GM23248 (cell line): Measurements from ENCODE around the gene SHB. TPM values are rescaled to one million over a fixed set of nuclear protein-coding genes. Genes with fewer than 3 reads are reported as not detected.

Experiments used
- DNase-seq: peaks from one replicate; pipeline ENCODE4 v3.0.0-alpha.2; 2015
- H2AFZ ChIP-seq: fragments of 200-600 bp; sonication (generic); 2 replicates; pipeline ENCODE4 v1.6.1; 2016; ENCODE audit warnings: antibody characterized with exemption
- H3F3A ChIP-seq: fragments of 200-600 bp; sonication (generic); 2 replicates; pipeline ENCODE4 v1.6.1; 2016; ENCODE audit warnings: mild to moderate bottlenecking, antibody characterized with exemption, mixed run types; ENCODE audit not compliant: insufficient read depth
- H3K27ac ChIP-seq: fragments of 200-600 bp; sonication (generic); 2 replicates; pipeline ENCODE4 v1.5.1; 2016; ENCODE audit warnings: mild to moderate bottlenecking
- H3K27me3 ChIP-seq: fragments of 200-600 bp; sonication (generic); replicated peaks from 2 replicates; pipeline ENCODE4 v1.6.1; 2016; ENCODE audit warnings: mild to moderate bottlenecking; ENCODE audit not compliant: insufficient read depth
- H3K36me3 ChIP-seq: fragments of 200-600 bp; sonication (generic); 2 replicates; pipeline ENCODE4 v1.6.1; 2016; ENCODE audit warnings: low read depth, mild to moderate bottlenecking
- H3K4me1 ChIP-seq: fragments of 200-600 bp; sonication (generic); 2 replicates; pipeline ENCODE4 v1.6.1; 2016; ENCODE audit warnings: mild to moderate bottlenecking; ENCODE audit not compliant: insufficient read depth
- H3K4me2 ChIP-seq: fragments of 200-600 bp; sonication (generic); one replicate; pipeline ENCODE4 v1.6.1; 2016; ENCODE audit warnings: mild to moderate bottlenecking; ENCODE audit not compliant: unreplicated experiment
- H3K4me3 ChIP-seq: fragments of 200-600 bp; sonication (generic); 2 replicates; pipeline ENCODE4 v1.5.1; 2016; ENCODE audit warnings: mild to moderate bottlenecking
- H3K79me2 ChIP-seq: fragments of 200-600 bp; sonication (generic); 2 replicates; pipeline ENCODE4 v1.6.1; 2016; ENCODE audit warnings: mild to moderate bottlenecking; ENCODE audit not compliant: insufficient read depth
- H3K9ac ChIP-seq: fragments of 200-600 bp; sonication (generic); 2 replicates; pipeline ENCODE4 v1.6.1; 2016; ENCODE audit warnings: mild to moderate bottlenecking
- H3K9me2 ChIP-seq: fragments of 200-600 bp; sonication (generic); 2 replicates; pipeline ENCODE4 v1.6.1; 2016; ENCODE audit warnings: mixed run types, mild to moderate bottlenecking, moderate library complexity; ENCODE audit not compliant: insufficient read depth
- H3K9me3 ChIP-seq: fragments of 200-600 bp; sonication (generic); one replicate; pipeline ENCODE4 v1.6.1; 2017; ENCODE audit warnings: low read depth
- H4K20me1 ChIP-seq: fragments of 200-600 bp; sonication (generic); 2 replicates; pipeline ENCODE4 v1.6.0; 2016; ENCODE audit not compliant: insufficient read depth
- EZH2 ChIP-seq: fragments of 200-600 bp; sonication (generic); IDR thresholded peaks from 2 replicates; pipeline ENCODE4 v1.6.1; 2018; ENCODE audit warnings: antibody characterized with exemption, mild to moderate bottlenecking; ENCODE audit not compliant: insufficient read depth, poor library complexity, severe bottlenecking
- EZH2phosphoT487 ChIP-seq: fragments of 200-600 bp; sonication (generic); IDR thresholded peaks from 2 replicates; pipeline ENCODE4 v1.6.1; 2018; ENCODE audit warnings: antibody characterized with exemption, moderate library complexity, mild to moderate bottlenecking, low read depth; ENCODE audit not compliant: insufficient read depth
- WGBS, 2 experiments: methylation state at CpG; one replicate each; pipeline ENCODE4 v1.1.6; 2015 to 2017; ENCODE audit warnings: low lambda C conversion rate in 2 of 2, low coverage in 1 of 2; ENCODE audit errors: missing lambda C conversion rate in 2 of 2; 5-methylcytosine and 5-hydroxymethylcytosine counted together
- in situ Hi-C: fragments of 300-500 bp; cut with MboI; formaldehyde crosslinking; loops from 2 replicates; pipeline ENCODE4 v1.15.0; 2020
- polyA plus RNA-seq: library from polyadenylated mRNA; unstranded; fragments of >200 nt; fragmentation: Nextera tagmentation; extraction: Ambion mirVana; gene quantifications from 2 replicates; pipeline ENCODE4 v1.2.1, GENCODE V29; 2016
- total RNA-seq: library from RNA; depleted of rRNA; stranded (reverse); fragments of >200 nt; shearing (Covaris generic); gene quantifications from 2 replicates; pipeline ENCODE4 v1.2.3, GENCODE V29; 2014

Gene SHB
- total and polyA plus RNA-seq, 2 experiments from 2014 or later: 3.9 to 11.1 TPM

GRCh38 chr9:37990404-37991015, 78.5 kb downstream of the SHB start:
- no peak for DNase-seq
- Histone ChIP-seq H3K36me3 (no peaks in the 10 kb centered on the region), H4K20me1 (no peaks in the 10 kb centered on the region), H3K9ac (no peak overlapping the region), H3K4me2 (no peak overlapping the region), H3K27ac (no peak overlapping the region), H3K79me2 (peaks cover 86% of the 10 kb centered on the region), H3K9me3 (no peaks in the 10 kb centered on the region), H3K4me1 (peaks cover 12% of the 10 kb centered on the region), H2AFZ (no peak overlapping the region), H3K27me3 (no peaks in the 10 kb centered on the region), H3F3A (peaks cover 15% of the 10 kb centered on the region), H3K4me3 (no peak overlapping the region), H3K9me2 (no peaks in the 10 kb centered on the region)
- 93% methylated on average over 5 of the region's 5 CpGs for WGBS, 2 experiments
- TF ChIP-seq EZH2 (no peak), EZH2phosphoT487 (no peak)
- in situ Hi-C loops: no loop called here

GRCh38 chr9:37989701-37990100, 79.3 kb downstream of the SHB start:
- H3K9ac ChIP-seq: no peak overlapping the region
- DNase-seq: no peak
- no peak overlapping the region for H3K4me2 ChIP-seq
- TF ChIP-seq EZH2: no peak
- no peak for TF ChIP-seq EZH2phosphoT487
- in situ Hi-C loops: no loop called here
- WGBS, 2 experiments: 97 to 98% methylated on average over 5 of the region's 5 CpGs
- no peak overlapping the region for H3K27ac ChIP-seq
- peaks cover 12% of the 10 kb centered on the region for H3F3A ChIP-seq
- H3K4me1 ChIP-seq: peaks cover 13% of the 10 kb centered on the region
- no peaks in the 10 kb centered on the region for H3K9me2 ChIP-seq
- no peaks in the 10 kb centered on the region for H3K9me3 ChIP-seq
- no peaks in the 10 kb centered on the region for H3K36me3 ChIP-seq
- H3K27me3 ChIP-seq: no peaks in the 10 kb centered on the region
- H3K4me3 ChIP-seq: no peak overlapping the region
- H3K79me2 ChIP-seq: peaks cover 91% of the 10 kb centered on the region
- H4K20me1 ChIP-seq: no peaks in the 10 kb centered on the region
- H2AFZ ChIP-seq: no peak overlapping the region

GRCh38 chr9:37988602-37989001, 80.4 kb downstream of the SHB start:
- in situ Hi-C loops: no loop called here
- no peaks in the 10 kb centered on the region for H3K9me3 ChIP-seq
- H3K27ac ChIP-seq: no peak overlapping the region
- H2AFZ ChIP-seq: no peak overlapping the region
- H3K27me3 ChIP-seq: no peaks in the 10 kb centered on the region
- no peak for DNase-seq
- no peak overlapping the region for H3K4me3 ChIP-seq
- H3K9me2 ChIP-seq: no peaks in the 10 kb centered on the region
- WGBS, 2 experiments: 79 to 93% methylated on average over 2 of the region's 2 CpGs
- peaks cover 92% of the 10 kb centered on the region for H3K79me2 ChIP-seq
- TF ChIP-seq EZH2phosphoT487: no peak
- TF ChIP-seq EZH2: no peak
- no peak overlapping the region for H3K4me2 ChIP-seq
- no peak overlapping the region for H3K9ac ChIP-seq
- H3K36me3 ChIP-seq: no peaks in the 10 kb centered on the region
- no peaks in the 10 kb centered on the region for H4K20me1 ChIP-seq
- peaks cover 11% of the 10 kb centered on the region for H3K4me1 ChIP-seq
- peaks cover 1% of the 10 kb centered on the region for H3F3A ChIP-seq

- in situ Hi-C loops: no loop called here
Observed at GRCh38 chr9:37988041-37988440, 81.0 kb downstream of the SHB start.

More at GRCh38 chr9:37988041-37988440, 81.0 kb downstream of the SHB start:
- H3K9me3 ChIP-seq: no peaks in the 10 kb centered on the region
- H2AFZ ChIP-seq: no peak overlapping the region
- no peak for TF ChIP-seq EZH2
- no peak for TF ChIP-seq EZH2phosphoT487
- no peak overlapping the region for H3K9ac ChIP-seq
- no peak overlapping the region for H3K4me2 ChIP-seq
- no peaks in the 10 kb centered on the region for H3F3A ChIP-seq
- H3K4me3 ChIP-seq: no peak overlapping the region
- no peaks in the 10 kb centered on the region for H3K9me2 ChIP-seq
- WGBS, 2 experiments: 96% methylated on average over 5 of the region's 5 CpGs
- H3K27me3 ChIP-seq: no peaks in the 10 kb centered on the region
- H3K79me2 ChIP-seq: peaks cover 95% of the 10 kb centered on the region
- no peak overlapping the region for H3K27ac ChIP-seq
- DNase-seq: no peak
- peaks cover 11% of the 10 kb centered on the region for H3K4me1 ChIP-seq
- no peaks in the 10 kb centered on the region for H3K36me3 ChIP-seq
- no peaks in the 10 kb centered on the region for H4K20me1 ChIP-seq
